Measurements from ENCODE around the gene SLC35A4. TPM values are rescaled to one million over a fixed set of nuclear protein-coding genes. Genes with fewer than 3 reads are reported as not detected.

SLC35A4 gene
- total and polyA plus RNA-seq, 2 of the 13 experiments (the other 11 are each of a cell fraction or from before 2014, with no cell fraction given) = 0.71 to 4.0 TPM

DNA sequence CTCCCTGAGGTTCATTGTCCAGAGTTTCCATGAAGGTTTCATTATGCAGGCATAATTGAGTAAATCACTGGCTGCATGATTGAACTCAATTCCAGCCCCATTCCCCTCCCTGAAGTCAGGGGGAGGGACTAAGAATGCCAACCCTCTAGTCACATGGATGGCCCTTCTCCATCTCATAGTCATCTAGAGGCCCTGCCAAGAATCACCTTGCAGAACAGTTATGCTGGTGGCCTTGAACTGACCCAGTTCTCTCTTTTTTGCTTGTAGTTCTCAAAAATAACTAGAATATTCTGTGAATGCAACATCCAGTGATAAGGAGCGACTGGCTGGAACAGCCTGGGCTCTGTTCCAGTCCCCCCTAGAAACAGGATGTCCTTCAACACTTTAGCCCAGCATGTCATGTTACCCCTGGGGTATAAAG, 31.7 kb downstream of the SLC35A4 start:
- Histone ChIP-seq H3K27me3 (ENCODE audit: control insufficient read depth in 1 of 2, insufficient read depth in 2 of 2, low read length in 2 of 2) (no peaks in the 10 kb centered on the region; a peak in 1 of 5 replicates), H3K4me3 (replicated peaks in 1 of 3; ENCODE audit: insufficient read depth in 1 of 3, low read depth in 2 of 3, low read length in 3 of 3) (no peak overlapping the region), H3K9ac (ENCODE audit: insufficient read depth, low read depth, low read length) (no peak overlapping the region), H4K20me1 (ENCODE audit: insufficient read depth, low read length) (no peaks in the 10 kb centered on the region), H3K79me2 (ENCODE audit: insufficient read depth, low read length) (no peaks in the 10 kb centered on the region), H3K4me1 (ENCODE audit: insufficient read depth, low read length) (peaks cover 13% of the 10 kb centered on the region), H3K36me3 (replicated peaks in 1 of 2; ENCODE audit: control insufficient read depth in 1 of 2, insufficient read depth in 2 of 2, low read length in 2 of 2) (no peaks in the 10 kb centered on the region), H3K4me2 (ENCODE audit: low read depth, low read length) (no peak overlapping the region), H3K9me3 (ENCODE audit: low read length) (no peaks in the 10 kb centered on the region), H3K27ac (ENCODE audit: extremely low read length, insufficient read depth, low read length) (no peak overlapping the region), H2AFZ (ENCODE audit: low read length) (no peak overlapping the region)
- 25% methylated on average over 1 of the region's 1 CpG for WGBS (ENCODE audit: low lambda C conversion rate)
- ATAC-seq (no peak), FAIRE-seq (no peak), DNase-seq (ENCODE audit: low spot score) (no peak)
- POLR2A ChIA-PET = no interaction called here
- intact Hi-C loops (cut with micrococcal nuclease; ENCODE audit: unreplicated experiment) (no loop called here), in situ Hi-C loops (cut with HindIII; ENCODE audit: extremely low pct_ligation_motif_present, low pct_unique_long_range_greater_than_20kb) (no loop called here)
- TF ChIP-seq IKZF1 (IDR thresholded peaks at IDR 0.05) (no peak), TFE3 (CRISPR knock-in tag; IDR thresholded peaks at IDR 0.05) (no peak), ZNF552 (CRISPR knock-in tag; IDR thresholded peaks at IDR 0.05; ENCODE audit: borderline replicate concordance) (no peak), ZNF484 (CRISPR knock-in tag; IDR thresholded peaks at IDR 0.05; ENCODE audit: borderline replicate concordance, low read depth) (no peak), KMT2A (CRISPR knock-in tag; IDR thresholded peaks at IDR 0.05) (no peak), ZNF720 (CRISPR knock-in tag; IDR thresholded peaks at IDR 0.05) (no peak)
- no TSS peak for BruUV-seq (replicated peaks)
- CTCF ChIA-PET (ENCODE audit: low intra/inter-chr PET ratio, low total read pairs) = no interaction called here

- H3K4me2 ChIP-seq (ENCODE audit: low read depth, low read length) = no peak overlapping the region
- intact Hi-C loops (cut with micrococcal nuclease; ENCODE audit: unreplicated experiment) = no loop called here
- no TSS peak for BruUV-seq (replicated peaks)
Measured at GRCh38 chr5:140598836-140599235, 34.2 kb downstream of the SLC35A4 start.

More at GRCh38 chr5:140598836-140599235, 34.2 kb downstream of the SLC35A4 start:
- Histone ChIP-seq H3K4me1 (ENCODE audit: insufficient read depth, low read length) (peaks cover 25% of the 10 kb centered on the region), H3K4me3 (replicated peaks in 1 of 3; ENCODE audit: insufficient read depth in 1 of 3, low read depth in 2 of 3, low read length in 3 of 3) (no peak overlapping the region), H3K27me3 (ENCODE audit: control insufficient read depth in 1 of 2, insufficient read depth in 2 of 2, low read length in 2 of 2) (no peaks in the 10 kb centered on the region; a peak in 2 of 5 replicates), H3K9me3 (ENCODE audit: low read length) (no peaks in the 10 kb centered on the region), H3K27ac (ENCODE audit: extremely low read length, insufficient read depth, low read length) (no peak overlapping the region), H3K79me2 (ENCODE audit: insufficient read depth, low read length) (no peaks in the 10 kb centered on the region), H3K9ac (ENCODE audit: insufficient read depth, low read depth, low read length) (no peak overlapping the region), H3K36me3 (replicated peaks in 1 of 2; ENCODE audit: control insufficient read depth in 1 of 2, insufficient read depth in 2 of 2, low read length in 2 of 2) (no peaks in the 10 kb centered on the region), H2AFZ (ENCODE audit: low read length) (no peak overlapping the region), H4K20me1 (ENCODE audit: insufficient read depth, low read length) (no peaks in the 10 kb centered on the region)
- DNase-seq (ENCODE audit: low spot score) (no peak), FAIRE-seq (no peak), ATAC-seq (no peak)
- ChIA-PET POLR2A (no interaction called here), CTCF (ENCODE audit: low intra/inter-chr PET ratio, low total read pairs) (no interaction called here)
- TF ChIP-seq KAT7 (CRISPR knock-in tag; IDR thresholded peaks at IDR 0.05; ENCODE audit: borderline replicate concordance) (no peak), ZNF607 (CRISPR knock-in tag; IDR thresholded peaks at IDR 0.05; ENCODE audit: borderline replicate concordance) (no peak), PHF5A (CRISPR knock-in tag; IDR thresholded peaks at IDR 0.05; ENCODE audit: low read depth, unreplicated experiment) (no peak), SP140L (CRISPR knock-in tag; IDR thresholded peaks at IDR 0.05; ENCODE audit: borderline replicate concordance) (no peak)
- TF ChIP-seq, protein P1, sequence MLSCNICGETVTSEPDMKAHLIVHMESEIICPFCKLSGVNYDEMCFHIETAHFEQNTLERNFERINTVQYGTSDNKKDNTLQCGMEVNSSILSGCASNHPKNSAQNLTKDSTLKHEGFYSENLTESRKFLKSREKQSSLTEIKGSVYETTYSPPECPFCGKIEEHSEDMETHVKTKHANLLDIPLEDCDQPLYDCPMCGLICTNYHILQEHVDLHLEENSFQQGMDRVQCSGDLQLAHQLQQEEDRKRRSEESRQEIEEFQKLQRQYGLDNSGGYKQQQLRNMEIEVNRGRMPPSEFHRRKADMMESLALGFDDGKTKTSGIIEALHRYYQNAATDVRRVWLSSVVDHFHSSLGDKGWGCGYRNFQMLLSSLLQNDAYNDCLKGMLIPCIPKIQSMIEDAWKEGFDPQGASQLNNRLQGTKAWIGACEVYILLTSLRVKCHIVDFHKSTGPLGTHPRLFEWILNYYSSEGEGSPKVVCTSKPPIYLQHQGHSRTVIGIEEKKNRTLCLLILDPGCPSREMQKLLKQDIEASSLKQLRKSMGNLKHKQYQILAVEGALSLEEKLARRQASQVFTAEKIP (CRISPR knock-in tag; IDR thresholded peaks at IDR 0.05; ENCODE audit: borderline replicate concordance) = no peak
- WGBS (ENCODE audit: low lambda C conversion rate) = 39% methylated on average over 2 of the region's 2 CpGs
- in situ Hi-C loops (cut with HindIII; ENCODE audit: extremely low pct_ligation_motif_present, low pct_unique_long_range_greater_than_20kb) = no loop called here

Measured in HepG2 (cell line).